Glutamatergic neuron (in vitro differentiated cells): ENCODE results near the gene ARHGEF28. TPM values are rescaled to one million over a fixed set of nuclear protein-coding genes. Genes with fewer than 3 reads are reported as not detected.

ENCODE experiments used
- DNase-seq: peaks from one replicate; pipeline ENCODE4 v3.0.0; 2022
- H3K27ac Mint-ChIP-seq: one replicate; pipeline ENCODE4 v1.8.0; 2020; ENCODE audit warnings: mild to moderate bottlenecking, mixed read lengths, inconsistent platforms; ENCODE audit not compliant: unreplicated experiment
- H3K27me3 Mint-ChIP-seq: one replicate; pipeline ENCODE4 v1.8.0; 2020; ENCODE audit warnings: mild to moderate bottlenecking, moderate library complexity, mixed read lengths, inconsistent platforms; ENCODE audit not compliant: unreplicated experiment
- H3K36me3 Mint-ChIP-seq: one replicate; pipeline ENCODE4 v1.8.0; 2020; ENCODE audit warnings: mild to moderate bottlenecking, mixed read lengths, inconsistent platforms; ENCODE audit not compliant: unreplicated experiment
- H3K4me1 Mint-ChIP-seq: one replicate; pipeline ENCODE4 v1.8.0; 2020; ENCODE audit warnings: mild to moderate bottlenecking, low read depth, mixed read lengths, inconsistent platforms; ENCODE audit not compliant: unreplicated experiment
- H3K4me3 Mint-ChIP-seq: one replicate; pipeline ENCODE4 v1.8.0; 2020; ENCODE audit warnings: mild to moderate bottlenecking, mixed read lengths, inconsistent platforms; ENCODE audit not compliant: unreplicated experiment
- H3K9me3 Mint-ChIP-seq: one replicate; pipeline ENCODE4 v1.8.0; 2020; ENCODE audit warnings: mild to moderate bottlenecking, moderate library complexity, mixed read lengths, inconsistent platforms; ENCODE audit not compliant: unreplicated experiment
- CTCF ChIP-seq: fragments of 200-600 bp; sonication (generic); IDR thresholded peaks from one replicate; pipeline ENCODE4 v1.5.0; 2021; ENCODE audit not compliant: partially characterized antibody, unreplicated experiment
- total RNA-seq: library from RNA; stranded (reverse); fragmentation: NEBNext Ultra II Directional; extraction: Animal tissue kit (Norgen Biotek cat#: 25700); gene quantifications from one replicate; pipeline ENCODE4 v1.2.1, GENCODE V29; 2021; ENCODE audit not compliant: unreplicated experiment

Gene ARHGEF28
- total RNA-seq, 1 donor from 2014 or later = 0.47 TPM

GRCh38 chr5:73605223-73606087, 20.5 kb upstream of the ARHGEF28 start:
- Mint-ChIP-seq H3K27me3 (no peaks in the 10 kb centered on the region), H3K27ac (no peak overlapping the region), H3K36me3 (peaks cover 8% of the 10 kb centered on the region), H3K4me1 (no peaks in the 10 kb centered on the region), H3K9me3 (no peaks in the 10 kb centered on the region), H3K4me3 (no peak overlapping the region)
- no peak for DNase-seq
- no peak for TF ChIP-seq CTCF

- Mint-ChIP-seq H3K9me3 (peaks cover 4% of the 10 kb centered on the region), H3K36me3 (peaks cover 16% of the 10 kb centered on the region), H3K27me3 (no peaks in the 10 kb centered on the region), H3K27ac (no peak overlapping the region), H3K4me1 (no peaks in the 10 kb centered on the region), H3K4me3 (no peak overlapping the region)
- no peak for DNase-seq
- TF ChIP-seq CTCF = no peak
These were observed 19.7 kb upstream of the ARHGEF28 start for GRCh38 chr5:73606206-73606753.

GRCh38 chr5:73607228-73607627, 18.8 kb upstream of the ARHGEF28 start:
- H3K27ac Mint-ChIP-seq = no peak overlapping the region
- DNase-seq = no peak
- TF ChIP-seq CTCF = no peak
- peaks cover 4% of the 10 kb centered on the region for H3K9me3 Mint-ChIP-seq
- no peak overlapping the region for H3K4me3 Mint-ChIP-seq
- peaks cover 9% of the 10 kb centered on the region for H3K36me3 Mint-ChIP-seq
- H3K27me3 Mint-ChIP-seq = no peaks in the 10 kb centered on the region
- H3K4me1 Mint-ChIP-seq = no peaks in the 10 kb centered on the region

GRCh38 chr5:73612799-73613198, 13.2 kb upstream of the ARHGEF28 start:
- Mint-ChIP-seq H3K4me1 (peaks cover 10% of the 10 kb centered on the region), H3K36me3 (peaks cover 9% of the 10 kb centered on the region), H3K27me3 (no peaks in the 10 kb centered on the region), H3K9me3 (peaks cover 4% of the 10 kb centered on the region), H3K27ac (no peak overlapping the region), H3K4me3 (no peak overlapping the region)
- DNase-seq = no peak
- TF ChIP-seq CTCF = no peak

- no peak for TF ChIP-seq CTCF
- H3K4me1 Mint-ChIP-seq = peaks cover 19% of the 10 kb centered on the region
- H3K36me3 Mint-ChIP-seq = peaks cover 9% of the 10 kb centered on the region
- H3K27ac Mint-ChIP-seq = no peak overlapping the region
- peaks cover 1% of the 10 kb centered on the region for H3K27me3 Mint-ChIP-seq
- no peak for DNase-seq
- H3K4me3 Mint-ChIP-seq = no peak overlapping the region
- H3K9me3 Mint-ChIP-seq = peaks cover 4% of the 10 kb centered on the region
These were observed 10.9 kb upstream of the ARHGEF28 start for GRCh38 chr5:73615085-73615484.
